Loucy (cell line): ENCODE data around the gene DEPDC5.

Source experiments
- H2AFZ ChIP-seq: fragments of 200-600 bp; sonication (generic); 2 replicates; pipeline ENCODE4 v1.6.0; 2016; ENCODE audit warnings: antibody characterized with exemption, mild to moderate bottlenecking, low read length, moderate library complexity
- H3F3A ChIP-seq: fragments of 200-600 bp; 2 replicates; pipeline ENCODE4 v1.6.0; 2016; ENCODE audit warnings: antibody characterized with exemption, low read depth, mild to moderate bottlenecking
- H3K27me3 ChIP-seq: fragments of 200-600 bp; sonication (generic); 2 replicates; pipeline ENCODE4 v1.6.1; 2014; ENCODE audit warnings: low read length, mild to moderate bottlenecking; ENCODE audit not compliant: insufficient read depth, poor library complexity, severe bottlenecking
- H3K36me3 ChIP-seq: fragments of 200-600 bp; sonication (generic); 2 replicates; pipeline ENCODE4 v1.6.1; 2016; ENCODE audit warnings: low read length; ENCODE audit not compliant: insufficient read depth
- H3K4me1 ChIP-seq: fragments of 200-600 bp; sonication (generic); 2 replicates; pipeline ENCODE4 v1.5.1; 2014; ENCODE audit warnings: low read length, mild to moderate bottlenecking; ENCODE audit not compliant: insufficient read depth, poor library complexity, severe bottlenecking
- H3K4me2 ChIP-seq: fragments of 200-600 bp; sonication (generic); 2 replicates; pipeline ENCODE4 v1.6.0; 2014; ENCODE audit warnings: antibody characterized with exemption, low read length, low read depth, mild to moderate bottlenecking; ENCODE audit not compliant: poor library complexity, severe bottlenecking
- H3K4me3 ChIP-seq: fragments of 200-600 bp; sonication (generic); 2 replicates; pipeline ENCODE4 v1.5.1; 2014; ENCODE audit warnings: low read length, mild to moderate bottlenecking, mixed read lengths; ENCODE audit not compliant: poor library complexity, severe bottlenecking
- H3K79me2 ChIP-seq: fragments of 200-600 bp; sonication (generic); 2 replicates; pipeline ENCODE4 v1.6.1; 2014; ENCODE audit warnings: low read length; ENCODE audit not compliant: insufficient read depth
- H3K9ac ChIP-seq: fragments of 200-600 bp; sonication (generic); 2 replicates; pipeline ENCODE4 v1.6.0; 2014; ENCODE audit warnings: mild to moderate bottlenecking, low read depth, low read length, moderate library complexity; ENCODE audit not compliant: poor library complexity, severe bottlenecking
- H3K9me2 ChIP-seq: fragments of 200-600 bp; sonication (generic); replicated peaks from 2 replicates; pipeline ENCODE4 v1.6.1; 2016; ENCODE audit warnings: low read depth, low read length, mixed read lengths
- H3K9me3 ChIP-seq: fragments of 200-600 bp; sonication (generic); 2 replicates; pipeline ENCODE4 v1.6.1; 2014; ENCODE audit warnings: mild to moderate bottlenecking, antibody characterized with exemption, low read length, low read depth; ENCODE audit not compliant: insufficient read depth
- H4K20me1 ChIP-seq: fragments of 200-600 bp; sonication (generic); 2 replicates; pipeline ENCODE4 v1.6.0; 2014; ENCODE audit warnings: antibody characterized with exemption, low read length, mild to moderate bottlenecking; ENCODE audit not compliant: insufficient read depth, poor library complexity, severe bottlenecking
- CTCF ChIP-seq: fragments of 200-600 bp; sonication (generic); conservative IDR thresholded peaks from 2 replicates; pipeline ENCODE4 v1.5.1; 2014; ENCODE audit warnings: mild to moderate bottlenecking, antibody characterized with exemption, low read length
- EZH2phosphoT487 ChIP-seq: fragments of 200-600 bp; IDR thresholded peaks from 2 replicates; pipeline ENCODE4 v1.6.1; 2018; ENCODE audit warnings: antibody characterized with exemption, mild to moderate bottlenecking, moderate library complexity, borderline replicate concordance

DEPDC5 gene

DNA sequence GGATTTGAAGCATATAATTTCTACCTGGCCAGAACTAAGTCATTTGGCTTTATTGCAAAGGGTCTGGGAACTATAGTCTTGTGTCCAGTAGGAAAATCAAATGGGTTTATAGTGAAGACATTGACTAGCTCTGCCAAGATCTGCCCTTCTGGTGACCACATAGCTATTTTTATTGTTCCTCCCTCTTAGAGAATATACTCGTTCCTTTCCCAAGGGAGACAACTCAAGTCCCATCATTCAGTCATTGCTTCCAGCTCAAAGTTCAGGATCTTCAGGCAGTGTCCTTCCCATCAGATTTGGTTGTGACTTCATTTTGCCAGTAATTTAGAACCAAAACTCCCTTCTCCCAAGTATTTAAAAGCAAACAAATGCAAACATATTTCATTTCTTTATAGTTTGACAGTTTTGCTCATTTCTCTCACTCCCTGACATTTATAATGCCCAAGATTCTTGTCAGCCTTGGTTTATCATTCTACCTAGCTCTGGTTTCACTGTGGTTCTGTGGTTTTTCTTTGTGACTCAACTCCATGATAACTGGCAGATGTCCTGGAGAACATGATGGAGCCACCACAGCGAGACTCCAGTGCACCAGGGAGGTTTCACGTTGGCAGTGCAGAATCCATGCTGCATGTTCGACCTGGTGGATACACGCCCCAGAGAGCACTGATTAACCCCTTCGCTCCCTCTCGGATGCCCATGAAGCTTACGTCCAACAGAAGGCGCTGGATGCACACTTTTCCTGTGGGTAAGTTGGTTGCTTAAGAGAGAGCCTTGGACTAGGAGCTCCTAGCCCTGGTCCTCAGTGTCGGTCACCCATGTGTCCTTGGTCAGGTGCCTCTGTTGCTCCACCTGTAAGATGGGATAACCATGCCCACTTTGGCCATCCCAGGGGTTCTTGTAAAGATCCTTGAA is 64.9 kb downstream of the DEPDC5 start:
- Histone ChIP-seq H3K4me2 (no peak overlapping the region), H3K9ac (no peak overlapping the region), H3K9me3 (no peaks in the 10 kb centered on the region), H3K79me2 (no peaks in the 10 kb centered on the region), H3K9me2 (no peaks in the 10 kb centered on the region), H3K36me3 (peaks cover 89% of the 10 kb centered on the region; the same call in 1 of the 2 replicates), H2AFZ (no peak overlapping the region), H3K4me3 (no peak overlapping the region), H3K4me1 (no peaks in the 10 kb centered on the region), H3K27me3 (no peaks in the 10 kb centered on the region), H4K20me1 (no peaks in the 10 kb centered on the region), H3F3A (no peaks in the 10 kb centered on the region)
- TF ChIP-seq EZH2phosphoT487 (no peak), CTCF (no peak)

DNA sequence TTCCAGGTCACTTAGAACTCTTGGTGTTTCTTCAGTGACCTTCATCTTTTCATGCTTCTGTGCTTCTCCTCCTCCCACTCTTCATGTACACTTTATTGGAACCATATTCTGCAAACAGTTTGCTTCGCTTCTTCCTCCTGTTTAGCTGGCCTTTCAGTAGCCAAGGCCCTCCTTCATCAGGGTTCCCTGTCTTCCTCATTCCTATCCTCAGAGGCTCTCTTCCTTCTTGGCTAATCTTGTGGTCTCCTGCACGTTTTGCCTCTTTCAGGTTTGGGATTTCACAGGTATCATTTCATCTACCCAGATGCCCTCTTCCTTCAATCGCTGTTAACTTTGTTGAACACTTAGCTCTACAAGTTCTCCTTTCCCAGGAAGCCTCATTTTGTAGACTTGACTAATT is 66.8 kb downstream of the DEPDC5 start:
- Histone ChIP-seq H3K4me2 (no peak overlapping the region), H3K36me3 (peaks cover 73% of the 10 kb centered on the region; the same call in 1 of the 2 replicates), H3K79me2 (no peaks in the 10 kb centered on the region), H3K9ac (no peak overlapping the region), H3K4me1 (no peaks in the 10 kb centered on the region), H3F3A (no peaks in the 10 kb centered on the region), H3K4me3 (no peak overlapping the region), H3K9me3 (no peaks in the 10 kb centered on the region), H3K27me3 (no peaks in the 10 kb centered on the region), H3K9me2 (no peaks in the 10 kb centered on the region), H2AFZ (no peak overlapping the region), H4K20me1 (no peaks in the 10 kb centered on the region)
- TF ChIP-seq CTCF = no peak
- no peak for TF ChIP-seq EZH2phosphoT487

- no peaks in the 10 kb centered on the region for H3K9me2 ChIP-seq
- no peak overlapping the region for H3K9ac ChIP-seq
- H3K4me2 ChIP-seq = no peak overlapping the region
- no peaks in the 10 kb centered on the region for H3F3A ChIP-seq
- no peaks in the 10 kb centered on the region for H4K20me1 ChIP-seq
- no peak for TF ChIP-seq CTCF
- TF ChIP-seq EZH2phosphoT487 = no peak
- no peak overlapping the region for H2AFZ ChIP-seq
- H3K79me2 ChIP-seq = no peaks in the 10 kb centered on the region
- H3K9me3 ChIP-seq = no peaks in the 10 kb centered on the region
- H3K4me1 ChIP-seq = no peaks in the 10 kb centered on the region
- H3K36me3 ChIP-seq = peaks cover 65% of the 10 kb centered on the region; the same call in 1 of the 2 replicates
- no peak overlapping the region for H3K4me3 ChIP-seq
- no peaks in the 10 kb centered on the region for H3K27me3 ChIP-seq
Measured at GRCh38 chr22:31821572-31821971, 67.8 kb downstream of the DEPDC5 start.
